ENCODE measurements around the gene GP5.

Gene GP5

DNA sequence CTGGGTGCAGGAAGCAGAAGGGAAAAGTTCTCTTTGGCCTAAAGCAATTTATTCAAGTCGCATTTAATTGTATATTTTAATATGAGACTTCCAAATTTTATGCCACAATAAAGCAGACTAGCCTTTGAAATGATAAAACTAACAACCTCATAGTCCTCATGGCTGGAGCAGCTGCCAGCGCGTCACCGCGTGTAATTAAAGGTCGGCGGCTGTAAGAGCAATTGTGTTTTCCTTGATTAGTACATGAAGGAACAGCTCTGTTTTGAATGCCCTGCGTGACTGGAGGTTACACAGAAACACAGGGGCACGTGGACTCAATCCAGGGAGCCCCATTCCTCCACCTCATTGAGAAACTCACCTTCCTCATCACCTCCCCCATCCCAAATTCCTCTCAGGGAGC is 19.4 kb downstream of the GP5 start:
- Histone ChIP-seq H3K9me3 (ENCODE audit: insufficient read depth, low read length, severe bottlenecking) (no peaks in the 10 kb centered on the region), H4K20me1 (ENCODE audit: insufficient read depth, low read length) (no peaks in the 10 kb centered on the region), H3K27ac (ENCODE audit: low read length) (no peak overlapping the region), H3K9ac (ENCODE audit: low read depth, low read length) (no peak overlapping the region), H3K4me2 (ENCODE audit: insufficient read depth, low read length) (no peak overlapping the region), H3K79me2 (ENCODE audit: insufficient read depth, low read length) (no peaks in the 10 kb centered on the region), H3K27me3 (ENCODE audit: insufficient read depth, low read length, poor library complexity) (peaks cover 3% of the 10 kb centered on the region), H3K4me3 (ENCODE audit: low read depth in 1 of 2, low read length in 2 of 2) (no peak overlapping the region), H3K36me3 (ENCODE audit: insufficient read depth, low read length) (no peaks in the 10 kb centered on the region), H2AFZ (ENCODE audit: low read depth, low read length) (no peak overlapping the region), H3K4me1 (ENCODE audit: insufficient read depth, low read length) (no peaks in the 10 kb centered on the region)
- ATAC-seq (ENCODE audit: insufficient read depth, low read depth) (no peak), DNase-seq (no peak)
- TF ChIP-seq EZH2 (IDR thresholded peaks at IDR 0.05; ENCODE audit: borderline replicate concordance, low read depth, low read length, severe bottlenecking): no peak
- TF ChIP-seq, protein P1, sequence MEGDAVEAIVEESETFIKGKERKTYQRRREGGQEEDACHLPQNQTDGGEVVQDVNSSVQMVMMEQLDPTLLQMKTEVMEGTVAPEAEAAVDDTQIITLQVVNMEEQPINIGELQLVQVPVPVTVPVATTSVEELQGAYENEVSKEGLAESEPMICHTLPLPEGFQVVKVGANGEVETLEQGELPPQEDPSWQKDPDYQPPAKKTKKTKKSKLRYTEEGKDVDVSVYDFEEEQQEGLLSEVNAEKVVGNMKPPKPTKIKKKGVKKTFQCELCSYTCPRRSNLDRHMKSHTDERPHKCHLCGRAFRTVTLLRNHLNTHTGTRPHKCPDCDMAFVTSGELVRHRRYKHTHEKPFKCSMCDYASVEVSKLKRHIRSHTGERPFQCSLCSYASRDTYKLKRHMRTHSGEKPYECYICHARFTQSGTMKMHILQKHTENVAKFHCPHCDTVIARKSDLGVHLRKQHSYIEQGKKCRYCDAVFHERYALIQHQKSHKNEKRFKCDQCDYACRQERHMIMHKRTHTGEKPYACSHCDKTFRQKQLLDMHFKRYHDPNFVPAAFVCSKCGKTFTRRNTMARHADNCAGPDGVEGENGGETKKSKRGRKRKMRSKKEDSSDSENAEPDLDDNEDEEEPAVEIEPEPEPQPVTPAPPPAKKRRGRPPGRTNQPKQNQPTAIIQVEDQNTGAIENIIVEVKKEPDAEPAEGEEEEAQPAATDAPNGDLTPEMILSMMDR (IDR thresholded peaks at IDR 0.05; ENCODE audit: borderline replicate concordance, extremely low read depth, low read length, poor library complexity, severe bottlenecking): no peak

DNA sequence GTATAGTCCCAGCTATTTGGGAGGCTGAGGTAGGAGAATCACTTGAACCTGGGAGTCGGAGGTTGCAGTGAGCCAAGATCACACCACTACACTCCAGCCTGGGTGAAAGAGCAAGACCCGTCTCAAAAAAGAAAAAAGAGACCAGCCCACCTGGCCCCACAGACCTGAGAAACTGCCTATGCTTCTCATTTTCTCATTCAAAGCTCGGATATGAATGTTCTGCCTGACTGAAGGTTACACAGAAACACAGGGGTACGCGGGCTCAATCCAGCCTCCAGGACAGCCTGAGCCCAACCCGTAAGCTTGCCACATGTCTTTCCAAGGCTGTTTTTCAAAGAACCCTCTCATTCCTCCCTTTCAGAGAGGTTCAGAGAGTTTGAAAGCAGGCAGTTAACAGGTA is 19.8 kb downstream of the GP5 start:
- DNase-seq: no peak
- no peak for TF ChIP-seq EZH2 (IDR thresholded peaks at IDR 0.05; ENCODE audit: borderline replicate concordance, low read depth, low read length, severe bottlenecking)
- TF ChIP-seq, protein P1 (IDR thresholded peaks at IDR 0.05; ENCODE audit: borderline replicate concordance, extremely low read depth, low read length, poor library complexity, severe bottlenecking): no peak
- no peak overlapping the region for H2AFZ ChIP-seq (ENCODE audit: low read depth, low read length)

DNA sequence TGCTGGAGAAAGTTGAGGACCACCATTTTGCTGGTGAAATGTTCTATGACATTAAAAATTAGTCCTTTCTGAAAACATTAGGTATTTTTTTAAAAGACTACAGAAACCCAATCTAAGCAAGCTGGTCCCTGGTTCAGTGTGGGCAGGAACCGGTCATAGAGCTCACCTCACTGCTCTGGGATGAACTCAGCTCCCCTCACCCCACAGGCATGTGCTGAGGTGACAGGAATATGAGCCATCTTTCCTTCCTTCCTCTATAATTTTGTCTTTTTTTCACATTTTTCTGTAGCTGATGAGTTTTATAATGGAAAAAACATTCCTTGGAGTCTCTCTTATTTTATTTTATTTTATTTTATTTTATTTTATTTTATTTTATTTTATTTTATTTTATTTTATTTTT is 21.4 kb downstream of the GP5 start:
- no peak for DNase-seq
- no peaks in the 10 kb centered on the region for H3K79me2 ChIP-seq (ENCODE audit: insufficient read depth, low read length)

More for the DNA sequence above, 19.8 kb downstream of the GP5 start:
- no peaks in the 10 kb centered on the region for H3K79me2 ChIP-seq (ENCODE audit: insufficient read depth, low read length)
- H3K4me3 ChIP-seq (ENCODE audit: low read depth in 1 of 2, low read length in 2 of 2): no peak overlapping the region
- H4K20me1 ChIP-seq (ENCODE audit: insufficient read depth, low read length): no peaks in the 10 kb centered on the region
- H3K9ac ChIP-seq (ENCODE audit: low read depth, low read length): no peak overlapping the region
- H3K27ac ChIP-seq (ENCODE audit: low read length): no peak overlapping the region
- H3K4me1 ChIP-seq (ENCODE audit: insufficient read depth, low read length): no peaks in the 10 kb centered on the region
- H3K4me2 ChIP-seq (ENCODE audit: insufficient read depth, low read length): no peak overlapping the region
- H3K9me3 ChIP-seq (ENCODE audit: insufficient read depth, low read length, severe bottlenecking): no peaks in the 10 kb centered on the region
- no peaks in the 10 kb centered on the region for H3K36me3 ChIP-seq (ENCODE audit: insufficient read depth, low read length)
- no peak; the same call in 2 of the 3 replicates for ATAC-seq (ENCODE audit: insufficient read depth, low read depth)
- peaks cover 3% of the 10 kb centered on the region for H3K27me3 ChIP-seq (ENCODE audit: insufficient read depth, low read length, poor library complexity)

More for the DNA sequence above, 21.4 kb downstream of the GP5 start:
- no peak for ATAC-seq (ENCODE audit: insufficient read depth, low read depth)
- H3K4me1 ChIP-seq (ENCODE audit: insufficient read depth, low read length): no peaks in the 10 kb centered on the region
- no peak overlapping the region for H3K4me3 ChIP-seq (ENCODE audit: low read depth in 1 of 2, low read length in 2 of 2)
- no peak for TF ChIP-seq EZH2 (IDR thresholded peaks at IDR 0.05; ENCODE audit: borderline replicate concordance, low read depth, low read length, severe bottlenecking)
- TF ChIP-seq, protein P1 (IDR thresholded peaks at IDR 0.05; ENCODE audit: borderline replicate concordance, extremely low read depth, low read length, poor library complexity, severe bottlenecking): no peak
- H3K9ac ChIP-seq (ENCODE audit: low read depth, low read length): no peak overlapping the region
- no peak overlapping the region for H3K27ac ChIP-seq (ENCODE audit: low read length)
- H3K9me3 ChIP-seq (ENCODE audit: insufficient read depth, low read length, severe bottlenecking): no peaks in the 10 kb centered on the region
- no peaks in the 10 kb centered on the region for H3K36me3 ChIP-seq (ENCODE audit: insufficient read depth, low read length)
- H3K27me3 ChIP-seq (ENCODE audit: insufficient read depth, low read length, poor library complexity): peaks cover 3% of the 10 kb centered on the region
- H3K4me2 ChIP-seq (ENCODE audit: insufficient read depth, low read length): no peak overlapping the region
- no peak overlapping the region for H2AFZ ChIP-seq (ENCODE audit: low read depth, low read length)
- no peaks in the 10 kb centered on the region for H4K20me1 ChIP-seq (ENCODE audit: insufficient read depth, low read length)
